ENCODE measurements around the gene FAM117A. TPM values are rescaled to one million over a fixed set of nuclear protein-coding genes. Genes with fewer than 3 reads are reported as not detected.

FAM117A gene
- total and polyA plus RNA-seq, 2 of the 8 experiments (the other 6 are each of a cell fraction or from before 2014, with no cell fraction given), result 28.4 to 45.7 TPM

GRCh38 chr17:49715216-49715615 is 48.7 kb downstream of the FAM117A start (continued):
- TF ChIP-seq CHD7 (IDR thresholded peaks at IDR 0.05; ENCODE audit: insufficient replicate concordance, low read length), result no peak
- no peak for TF ChIP-seq RBBP5 (IDR thresholded peaks at IDR 0.05; ENCODE audit: borderline replicate concordance, low read depth, low read length)
- no peak for TF ChIP-seq CBX5 (IDR thresholded peaks at IDR 0.05; ENCODE audit: low read depth, low read length)
- no peak for TF ChIP-seq ASH2L (IDR thresholded peaks at IDR 0.05; ENCODE audit: low read length)
- no peak for TF ChIP-seq EZH2 (IDR thresholded peaks at IDR 0.05; ENCODE audit: low read depth, low read length, severe bottlenecking)
- TF ChIP-seq RFX5 (IDR thresholded peaks at IDR 0.05; ENCODE audit: borderline replicate concordance, low read depth, low read length), result no peak
- TF ChIP-seq ZNF274 (IDR thresholded peaks at IDR 0.05; ENCODE audit: borderline replicate concordance, extremely low read depth, low read length), result no peak
- TF ChIP-seq TBP (IDR thresholded peaks at IDR 0.05; ENCODE audit: low read depth, low read length), result no peak
- TF ChIP-seq JUND (IDR thresholded peaks at IDR 0.05; ENCODE audit: low read length), result no peak
- TF ChIP-seq ATF2 (IDR thresholded peaks at IDR 0.05; ENCODE audit: low read length), result no peak

Data from H1 (cell line).